ENCODE measurements around the gene GULP1.

GULP1 gene

GRCh38 chr2:188441288-188441947, 149.7 kb downstream of the GULP1 start:
- CTCF ChIA-PET: interaction anchor here (1.0 kb wide), 1 partner anchor 9 kb away, joined by 3 read pairs; no protein-coding TSS in a partner anchor
- TF ChIP-seq CTCF (IDR thresholded peaks at IDR 0.05; ENCODE audit: control extremely low read depth, extremely low read depth, low read depth, missing control alignments): no peak

GRCh38 chr2:188443207-188443606, 151.5 kb downstream of the GULP1 start:
- POLR2A ChIA-PET: no interaction called here
- TF ChIP-seq CTCF (IDR thresholded peaks at IDR 0.05; ENCODE audit: control extremely low read depth, extremely low read depth, low read depth, missing control alignments): no peak
- CTCF ChIA-PET: interaction anchor here (0.9 to 1.4 kb wide), 2 partner anchors 17 to 51 kb away, joined by 3 read pairs; no protein-coding TSS in a partner anchor
- DNase-seq (ENCODE audit: extremely low spot score): no peak

More at GRCh38 chr2:188441288-188441947, 149.7 kb downstream of the GULP1 start:
- POLR2A ChIA-PET: no interaction called here
- no peak for DNase-seq (ENCODE audit: extremely low spot score)

GRCh38 chr2:188444106-188444835, 152.6 kb downstream of the GULP1 start:
- no peak for TF ChIP-seq CTCF (IDR thresholded peaks at IDR 0.05; ENCODE audit: control extremely low read depth, extremely low read depth, low read depth, missing control alignments)
- ChIA-PET POLR2A (no interaction called here), CTCF (no interaction called here)
- DNase-seq (ENCODE audit: extremely low spot score): no peak

- POLR2A ChIA-PET: no interaction called here
- CTCF ChIA-PET: no interaction called here
- no peak for DNase-seq (ENCODE audit: extremely low spot score)
- no peak for TF ChIP-seq CTCF (IDR thresholded peaks at IDR 0.05; ENCODE audit: control extremely low read depth, extremely low read depth, low read depth, missing control alignments)
Measured at GRCh38 chr2:188449561-188449960, 157.9 kb downstream of the GULP1 start.

- no peak for TF ChIP-seq CTCF (IDR thresholded peaks at IDR 0.05; ENCODE audit: control extremely low read depth, extremely low read depth, low read depth, missing control alignments)
- ChIA-PET CTCF (no interaction called here), POLR2A (no interaction called here)
- no peak for DNase-seq (ENCODE audit: extremely low spot score)
Measured at GRCh38 chr2:188449971-188450370, 158.3 kb downstream of the GULP1 start.

GRCh38 chr2:188450732-188451483, 159.2 kb downstream of the GULP1 start:
- no peak for TF ChIP-seq CTCF (IDR thresholded peaks at IDR 0.05; ENCODE audit: control extremely low read depth, extremely low read depth, low read depth, missing control alignments)
- CTCF ChIA-PET: no interaction called here
- POLR2A ChIA-PET: no interaction called here
- DNase-seq (ENCODE audit: extremely low spot score): no peak
